Measurements from ENCODE around the gene NR6A1.

NR6A1 gene

GRCh38 chr9:124654431-124654830 lies 116.7 kb downstream of the NR6A1 start:
- Histone ChIP-seq H3K27ac (ENCODE audit: extremely low read depth, low read depth, low read length) (no peak overlapping the region), H3K4me1 (ENCODE audit: control insufficient read depth, insufficient read depth, low read length) (peaks cover 2% of the 10 kb centered on the region; the same call in 1 of the 2 replicates), H3K36me3 (ENCODE audit: control insufficient read depth in 2 of 2, insufficient read depth in 1 of 2, low read length in 2 of 2) (no peaks in the 10 kb centered on the region), H3K9me3 (ENCODE audit: control insufficient read depth, insufficient read depth, low read depth, low read length) (no peaks in the 10 kb centered on the region), H3K4me3 (ENCODE audit: low read depth, low read length) (no peak overlapping the region)
- CTCF ChIA-PET = interaction anchor here (0.6 to 5.3 kb wide), 10 partner anchors 11 to 119 kb away, joined by 3 to 38 read pairs (median 5); no protein-coding TSS in a partner anchor
- POLR2A ChIA-PET = no interaction called here
- TF ChIP-seq REPIN1 (tag by site-specific recombination; IDR thresholded peaks at IDR 0.05; ENCODE audit: low read depth) (no peak), MYNN (tag by site-specific recombination; IDR thresholded peaks at IDR 0.05; ENCODE audit: borderline replicate concordance) (no peak), GLIS1 (tag by site-specific recombination; IDR thresholded peaks at IDR 0.05) (no peak), ZXDB (tag by site-specific recombination; IDR thresholded peaks at IDR 0.05) (no peak), ELK4 (IDR thresholded peaks at IDR 0.05; ENCODE audit: borderline replicate concordance, low read depth, low read length) (no peak), OVOL3 (tag by site-specific recombination; IDR thresholded peaks at IDR 0.05) (no peak), ZBTB1 (tag by site-specific recombination; IDR thresholded peaks at IDR 0.05) (no peak), KLF7 (tag by site-specific recombination; IDR thresholded peaks at IDR 0.05; ENCODE audit: borderline replicate concordance) (no peak), ZNF473 (tag by site-specific recombination; IDR thresholded peaks at IDR 0.05) (no peak), ZNF530 (tag by site-specific recombination; IDR thresholded peaks at IDR 0.05; ENCODE audit: low read depth) (no peak), ZIC2 (tag by site-specific recombination; IDR thresholded peaks at IDR 0.05) (no peak), ZSCAN30 (tag by site-specific recombination; IDR thresholded peaks at IDR 0.05) (no peak), ZNF302 (tag by site-specific recombination; IDR thresholded peaks at IDR 0.05; ENCODE audit: low read depth) (no peak), KLF1 (tag by site-specific recombination; IDR thresholded peaks at IDR 0.05) (no peak), ZNF184 (tag by site-specific recombination; IDR thresholded peaks at IDR 0.05) (no peak)

- CTCF ChIA-PET = interaction anchor here (0.6 to 5.3 kb wide), 8 partner anchors 10 to 386 kb away, joined by 3 to 38 read pairs (median 4); no protein-coding TSS in a partner anchor
- Histone ChIP-seq H3K27ac (ENCODE audit: extremely low read depth, low read depth, low read length) (no peak overlapping the region), H3K4me3 (ENCODE audit: low read depth, low read length) (no peak overlapping the region), H3K9me3 (ENCODE audit: control insufficient read depth, insufficient read depth, low read depth, low read length) (no peaks in the 10 kb centered on the region), H3K36me3 (ENCODE audit: control insufficient read depth in 2 of 2, insufficient read depth in 1 of 2, low read length in 2 of 2) (no peaks in the 10 kb centered on the region), H3K4me1 (ENCODE audit: control insufficient read depth, insufficient read depth, low read length) (peaks cover 2% of the 10 kb centered on the region; the same call in 1 of the 2 replicates)
- POLR2A ChIA-PET = interaction anchor here (1.2 kb wide), 1 partner anchor 9 kb away, joined by 3 read pairs; no protein-coding TSS in a partner anchor
- TF ChIP-seq ZNF214 (tag by site-specific recombination; IDR thresholded peaks at IDR 0.05; ENCODE audit: borderline replicate concordance) (no peak), ZNF701 (tag by site-specific recombination; IDR thresholded peaks at IDR 0.05) (no peak), SP7 (tag by site-specific recombination; IDR thresholded peaks at IDR 0.05) (peak; percentile 67), KLF1 (tag by site-specific recombination; IDR thresholded peaks at IDR 0.05) (0 out of 2 replicates have a peak, but pooled peaks have one; percentile 27), ZBTB10 (tag by site-specific recombination; IDR thresholded peaks at IDR 0.05) (no peak), ZBTB1 (tag by site-specific recombination; IDR thresholded peaks at IDR 0.05) (0 out of 2 replicates have a peak, but pooled peaks have one; percentile 25), ZBTB6 (tag by site-specific recombination; IDR thresholded peaks at IDR 0.05) (0 out of 2 replicates have a peak, but pooled peaks have one; percentile 33), ZNF366 (tag by site-specific recombination; conservative IDR thresholded peaks at IDR 0.05) (peak; percentile 60), OSR2 (tag by site-specific recombination; IDR thresholded peaks at IDR 0.05) (0 out of 2 replicates have a peak, but pooled peaks have one; percentile 20)
Measured at GRCh38 chr9:124652615-124653393, 118.3 kb downstream of the NR6A1 start.

All from HEK293 (cell line).